ENCODE data around the gene CMTM8.

CMTM8 gene

DNA sequence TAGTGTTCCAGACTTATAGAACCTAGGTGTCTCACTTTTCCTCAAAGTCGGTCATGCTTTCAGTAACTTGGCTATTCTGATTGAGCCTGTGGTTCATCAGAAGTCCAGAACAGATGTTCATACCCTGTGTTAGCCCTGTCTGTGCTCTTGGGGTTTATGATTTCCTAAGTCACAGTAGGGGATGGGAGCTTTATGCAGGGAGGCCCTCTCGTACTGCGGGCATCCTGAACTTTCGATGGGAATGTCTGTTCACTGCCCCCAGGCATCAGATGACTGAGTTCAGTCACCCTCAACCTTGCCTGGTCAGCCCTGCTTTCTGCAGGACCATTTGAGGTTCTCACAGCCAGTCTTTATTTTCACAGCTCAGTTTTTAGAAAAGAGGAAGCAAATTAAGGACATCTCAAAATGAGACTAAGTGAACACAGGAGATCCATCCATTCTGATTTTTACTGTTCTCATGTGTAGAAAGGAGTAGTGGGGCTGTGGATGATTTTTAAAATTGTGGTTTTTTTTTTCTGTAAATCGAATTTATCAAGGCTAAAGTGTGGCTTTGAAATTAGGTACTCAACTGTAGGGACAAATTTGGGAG, 71.3 kb downstream of the CMTM8 start:
- no peak for FAIRE-seq

DNA sequence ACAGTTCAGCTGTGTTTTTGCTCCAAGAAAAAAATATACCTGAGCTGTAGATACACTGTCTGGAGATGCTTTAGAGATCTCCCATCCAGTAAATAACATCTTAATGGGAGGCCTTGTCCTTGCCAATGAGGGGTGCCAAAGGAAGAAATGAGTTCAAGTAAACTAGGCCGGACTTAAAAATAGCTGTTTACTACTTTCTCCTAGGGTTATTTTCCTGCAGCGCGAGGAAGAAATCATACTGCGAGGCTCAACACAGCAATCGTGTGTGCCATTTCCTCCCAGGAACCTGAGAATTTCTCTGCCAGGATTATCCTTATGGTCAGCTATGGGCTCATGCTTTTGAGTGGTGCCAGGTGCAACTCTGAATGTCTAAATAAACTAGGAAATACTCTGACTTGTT, 71.9 kb downstream of the CMTM8 start:
- no peak for FAIRE-seq

DNA sequence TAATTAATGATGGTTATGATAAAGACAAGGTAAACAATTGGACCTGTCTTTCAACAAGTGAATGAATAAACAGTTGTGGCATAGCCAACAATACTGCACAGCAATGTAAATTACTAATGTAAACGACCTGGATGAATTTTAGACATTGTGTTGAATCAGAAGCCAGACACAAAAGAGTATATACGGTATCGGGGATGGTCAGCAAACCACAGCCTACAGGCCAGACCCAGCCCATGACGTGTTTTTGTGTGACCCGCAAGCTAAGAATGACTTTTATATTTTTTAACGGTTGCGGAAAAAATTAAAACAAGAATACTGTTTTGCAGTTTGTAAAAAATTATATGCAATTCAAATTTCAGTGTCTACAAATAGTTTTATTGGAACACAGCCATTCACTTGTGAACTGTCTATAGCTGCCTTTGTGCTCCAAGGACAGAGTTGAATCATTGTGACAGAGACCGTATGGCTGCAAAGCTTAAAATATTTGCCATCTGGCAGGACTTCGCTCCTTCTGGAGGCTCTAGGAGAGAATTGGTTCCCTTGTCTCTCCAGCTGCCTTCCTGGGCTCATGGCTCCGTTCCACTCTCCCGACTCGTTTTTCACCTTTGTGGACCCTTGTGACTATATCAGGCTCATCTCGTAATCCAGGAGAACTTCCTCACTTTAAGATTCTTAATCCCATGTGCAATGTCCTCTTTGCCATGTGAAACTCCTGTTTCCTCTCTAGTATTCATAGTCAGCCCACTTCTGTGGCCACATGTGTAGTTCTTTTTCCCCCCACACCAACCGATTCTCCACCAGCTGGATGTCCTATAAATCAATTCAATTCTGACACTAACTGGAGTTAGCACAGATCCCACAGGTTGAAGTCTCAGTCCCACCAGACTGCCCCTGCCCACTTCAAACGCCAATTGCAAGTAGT, 72.7 kb downstream of the CMTM8 start:
- FAIRE-seq = no peak

DNA sequence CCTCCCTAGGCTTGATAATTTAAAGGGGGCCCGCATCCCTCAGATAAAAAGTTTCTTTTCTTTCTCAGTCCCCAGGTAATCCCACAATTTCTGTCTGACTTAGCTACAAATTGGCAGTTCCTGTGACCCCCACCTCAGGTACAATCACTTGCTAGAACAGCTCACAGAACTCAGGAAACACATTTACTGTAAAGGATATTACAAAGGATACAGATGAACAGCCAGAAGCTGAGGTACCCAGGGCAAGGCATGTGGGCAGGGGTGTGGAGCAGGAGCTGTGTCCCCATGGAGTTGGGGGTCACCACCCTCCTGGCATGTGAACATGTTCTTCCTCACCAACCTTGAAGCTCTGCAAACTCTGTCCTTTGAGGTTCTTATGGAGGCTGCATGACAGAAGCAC, 73.8 kb downstream of the CMTM8 start:
- no peak for FAIRE-seq

DNA sequence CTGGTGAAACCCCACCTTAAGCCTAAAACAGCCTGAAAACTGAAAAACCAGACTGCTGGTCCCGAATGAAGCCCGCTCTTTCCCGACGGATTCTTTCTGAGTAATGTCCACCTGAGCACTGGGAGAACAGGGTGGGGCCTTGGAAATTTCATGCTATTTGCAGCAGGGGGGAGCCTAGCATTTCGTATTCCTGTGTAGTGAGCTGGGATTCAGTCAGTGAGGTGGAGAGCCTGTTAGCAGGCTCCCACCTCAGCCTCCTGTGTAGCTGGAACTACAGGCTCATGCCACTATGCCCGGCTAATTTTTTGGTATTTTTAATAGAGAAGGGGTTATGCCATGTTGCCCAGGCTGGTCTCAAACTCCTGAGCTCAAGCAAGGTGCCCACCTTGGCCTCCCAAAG, 74.7 kb downstream of the CMTM8 start:
- no peak for FAIRE-seq

DNA sequence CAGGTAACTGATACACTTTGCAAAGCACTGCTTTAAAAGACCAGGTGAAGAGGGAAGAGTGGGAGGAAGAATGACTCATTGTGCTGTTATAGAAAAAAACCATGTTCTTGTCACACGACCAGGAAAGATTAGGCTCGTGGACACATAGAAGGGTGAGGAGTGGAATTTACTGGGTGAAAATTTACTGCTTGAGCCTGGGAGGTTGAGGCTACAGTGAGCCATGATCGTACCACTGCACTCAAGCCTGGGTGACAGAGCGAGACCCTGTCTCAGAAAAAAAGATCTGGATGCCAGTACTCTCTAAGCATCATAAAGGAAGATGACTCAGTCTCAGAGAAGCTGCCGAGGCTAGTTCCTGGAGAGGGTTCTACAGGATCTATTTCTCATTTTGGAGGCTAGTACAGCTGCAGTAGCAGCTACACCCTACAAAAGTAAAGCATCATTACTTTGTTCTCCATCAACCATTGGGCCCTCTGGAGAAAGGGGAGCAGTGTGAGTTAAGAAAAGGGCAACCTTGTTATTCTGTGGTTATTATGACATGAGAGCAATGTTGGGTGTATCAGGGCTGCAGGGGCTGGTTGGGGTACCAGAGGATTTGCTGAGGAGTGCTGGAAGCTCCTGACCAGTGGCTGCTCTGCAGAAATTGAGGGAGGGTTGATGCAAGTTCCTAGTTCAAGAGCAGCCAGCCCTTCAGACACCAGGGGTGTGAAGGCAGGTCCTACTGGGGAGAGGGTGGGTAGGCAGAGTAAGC, 75.4 kb downstream of the CMTM8 start:
- FAIRE-seq = peak; percentile 30

DNA sequence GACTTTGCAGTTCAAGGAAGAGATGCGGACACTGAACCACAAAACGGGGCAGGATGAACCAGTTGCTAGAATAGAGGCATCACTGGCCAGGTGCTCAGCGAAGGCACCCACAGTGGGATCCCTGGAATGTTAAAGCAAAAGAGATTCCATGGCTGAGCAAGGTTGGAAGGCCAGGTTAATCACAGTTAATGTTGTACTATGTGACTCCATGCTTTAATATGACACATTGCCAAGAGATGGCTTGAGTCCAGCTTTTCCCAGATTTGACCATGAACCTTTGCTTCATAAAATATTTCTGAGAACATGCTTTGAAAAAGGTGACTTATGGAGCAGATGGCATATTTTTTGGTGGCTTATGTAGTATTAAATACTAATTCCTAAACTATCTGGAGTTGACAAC, 77.0 kb downstream of the CMTM8 start:
- FAIRE-seq = no peak

DNA sequence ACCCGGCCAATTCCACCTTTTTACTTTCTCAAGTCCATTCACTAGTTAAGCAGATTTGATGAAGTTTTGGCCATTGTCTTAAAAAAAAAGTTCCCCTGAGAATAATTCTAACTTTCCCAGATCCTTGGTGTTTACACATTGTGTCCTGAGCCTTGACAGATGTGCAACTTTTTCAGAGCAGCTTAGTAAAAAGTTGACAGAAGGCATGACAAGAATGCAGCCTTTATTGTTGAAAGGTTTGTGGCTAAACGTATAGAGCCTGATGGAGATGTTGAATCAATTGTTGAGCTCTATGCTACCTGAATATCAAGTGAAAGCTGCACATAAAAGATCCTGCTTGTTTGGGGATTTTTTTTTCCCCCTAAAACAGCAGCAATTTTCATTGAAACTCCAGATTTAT, 77.8 kb downstream of the CMTM8 start:
- no peak for FAIRE-seq

DNA sequence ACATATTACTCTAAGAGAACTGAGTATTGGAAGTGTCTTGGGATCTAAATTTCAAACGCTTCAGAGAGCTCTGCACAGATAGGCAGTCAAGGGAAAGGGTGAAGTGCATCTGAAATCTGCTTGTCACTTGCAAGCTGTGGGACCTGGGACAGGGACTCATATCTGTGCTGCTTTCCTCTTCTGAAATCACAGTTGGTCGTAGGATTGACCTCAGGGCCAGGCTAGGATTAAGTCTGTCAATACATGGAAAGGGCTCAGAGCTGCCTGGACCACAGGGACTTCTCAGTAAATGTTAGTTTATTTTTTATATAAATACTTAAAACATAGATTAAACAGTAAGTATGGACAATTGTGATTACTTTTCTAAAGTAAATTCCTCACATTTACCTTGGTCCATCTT, 78.5 kb downstream of the CMTM8 start:
- FAIRE-seq = no peak

DNA sequence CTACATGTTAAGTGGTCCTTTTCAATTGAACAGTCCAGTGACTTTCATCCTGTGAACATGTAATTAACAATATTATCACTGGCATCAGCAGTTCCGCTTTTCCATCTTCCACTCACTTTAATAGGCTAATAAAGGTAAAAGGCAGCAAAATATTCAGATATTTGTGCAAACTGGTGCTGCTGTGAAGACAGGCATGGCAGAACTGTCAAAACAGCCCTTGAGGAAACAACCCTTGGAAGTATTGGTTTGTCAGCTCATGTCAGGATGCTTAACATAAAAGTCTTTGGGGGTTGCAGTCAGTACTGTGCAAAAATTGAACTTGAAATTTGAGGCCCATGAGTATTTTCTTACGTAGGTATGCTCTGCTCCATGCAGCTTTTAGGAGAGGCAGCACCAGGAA, 81.1 kb downstream of the CMTM8 start:
- peak; percentile 13 for FAIRE-seq

DNA sequence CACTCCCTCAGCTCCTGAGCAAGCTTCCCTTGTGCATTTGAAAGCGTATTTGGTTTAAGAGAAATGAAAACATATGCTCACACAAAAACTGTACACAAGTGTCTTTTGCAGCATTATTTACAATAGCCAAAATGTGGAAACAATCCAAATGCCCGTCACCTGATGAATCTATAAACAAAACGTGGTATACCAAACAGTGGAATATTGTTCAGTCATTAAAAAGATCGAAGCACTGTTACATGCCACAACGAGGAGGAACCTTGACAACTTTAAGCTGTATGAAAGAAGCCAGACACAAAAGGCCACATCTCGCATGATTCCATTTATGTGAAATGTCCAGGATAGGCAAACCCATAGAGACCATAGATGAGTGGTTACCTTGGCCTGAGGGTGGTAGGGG, 81.6 kb downstream of the CMTM8 start:
- no peak for FAIRE-seq

DNA sequence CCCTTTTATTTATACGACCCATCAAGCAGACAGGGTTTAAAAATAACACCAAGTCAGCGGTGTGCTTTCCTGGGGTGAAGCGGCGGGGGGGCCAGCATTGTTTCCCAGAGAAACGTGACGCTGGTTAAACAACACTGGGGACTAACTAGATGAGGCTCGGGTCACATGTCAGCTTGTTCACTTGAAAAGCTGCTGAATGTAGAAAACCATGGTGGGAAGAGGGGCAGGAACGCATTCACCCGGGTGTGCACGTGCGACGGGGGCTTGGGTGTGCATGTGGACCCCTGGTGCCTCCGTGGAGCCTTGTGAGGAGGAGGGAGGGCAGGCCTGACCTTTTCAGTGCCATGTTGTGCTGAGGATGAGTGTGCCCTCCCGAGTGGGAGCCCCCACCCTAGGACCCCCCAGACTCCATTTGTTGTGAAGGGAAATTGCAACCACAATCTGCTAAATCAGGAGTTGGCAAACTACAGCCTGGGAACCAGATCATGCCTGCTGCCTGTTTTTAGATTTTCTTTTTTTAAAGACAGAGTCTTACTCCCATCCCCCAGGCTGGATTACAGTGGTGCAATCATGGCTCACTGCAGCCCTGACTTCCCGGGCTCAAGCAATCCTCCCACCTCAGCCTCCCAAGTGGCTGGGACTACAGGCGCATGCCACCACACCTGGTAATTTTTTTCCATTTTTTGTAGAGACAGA, 82.8 kb downstream of the CMTM8 start:
- no peak for FAIRE-seq

DNA sequence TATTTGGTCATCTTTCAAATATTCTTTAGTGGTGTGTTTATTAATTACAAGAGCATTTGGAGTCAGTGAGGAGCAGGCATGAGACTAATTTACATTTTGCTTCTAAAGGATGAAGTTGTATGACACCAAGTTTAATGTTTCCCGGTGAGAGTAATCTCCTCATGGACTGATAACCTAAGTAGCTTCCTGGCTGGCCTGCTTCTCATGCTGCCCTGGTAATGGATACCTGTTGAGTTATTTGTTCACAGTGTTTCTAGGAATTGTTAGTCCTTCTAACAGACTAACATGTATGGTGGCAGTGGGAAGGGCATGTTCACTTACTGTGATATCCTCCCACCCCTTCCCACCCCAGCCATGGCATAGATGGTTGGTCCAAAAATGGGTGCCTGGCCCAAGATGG, 83.8 kb downstream of the CMTM8 start:
- no peak for FAIRE-seq

DNA sequence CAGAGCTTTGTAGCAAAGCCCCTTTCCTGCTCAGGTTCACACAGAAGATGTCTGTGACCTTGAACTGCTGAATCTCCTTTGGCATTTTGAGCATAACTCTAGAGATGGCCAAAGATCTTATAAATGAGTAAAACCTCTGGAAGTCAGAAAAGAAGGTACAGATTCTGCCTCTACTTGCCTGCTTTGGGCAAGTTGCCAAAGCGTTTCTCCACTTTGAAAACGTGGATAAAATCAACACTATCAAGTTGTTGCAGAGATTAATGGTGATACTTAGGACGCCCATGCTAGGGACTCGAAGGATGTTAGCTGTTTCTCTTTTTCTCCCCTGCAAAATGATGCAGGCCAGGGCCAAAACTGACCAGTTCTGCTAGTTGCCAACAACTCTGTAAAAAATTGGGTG, 85.1 kb downstream of the CMTM8 start:
- FAIRE-seq = no peak

DNA sequence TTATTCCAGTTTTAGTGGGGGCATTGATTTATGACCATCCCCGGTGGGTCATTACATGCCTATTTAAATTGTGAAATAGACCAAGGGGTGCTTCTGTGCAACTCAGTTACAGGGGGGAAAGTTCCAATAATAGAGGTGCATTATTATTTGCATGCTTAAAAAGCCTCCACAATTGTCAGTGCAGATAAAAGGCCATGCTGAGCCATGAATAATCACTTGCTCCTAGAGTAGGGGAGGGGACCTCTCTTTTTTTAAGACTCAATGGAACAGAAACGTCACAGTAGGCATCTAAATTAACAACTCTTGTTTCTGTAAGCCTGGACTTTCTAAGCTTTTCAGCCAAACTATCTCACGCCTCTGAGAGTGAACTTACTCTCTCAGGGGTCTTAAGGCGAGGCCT, 86.7 kb downstream of the CMTM8 start:
- FAIRE-seq = no peak

DNA sequence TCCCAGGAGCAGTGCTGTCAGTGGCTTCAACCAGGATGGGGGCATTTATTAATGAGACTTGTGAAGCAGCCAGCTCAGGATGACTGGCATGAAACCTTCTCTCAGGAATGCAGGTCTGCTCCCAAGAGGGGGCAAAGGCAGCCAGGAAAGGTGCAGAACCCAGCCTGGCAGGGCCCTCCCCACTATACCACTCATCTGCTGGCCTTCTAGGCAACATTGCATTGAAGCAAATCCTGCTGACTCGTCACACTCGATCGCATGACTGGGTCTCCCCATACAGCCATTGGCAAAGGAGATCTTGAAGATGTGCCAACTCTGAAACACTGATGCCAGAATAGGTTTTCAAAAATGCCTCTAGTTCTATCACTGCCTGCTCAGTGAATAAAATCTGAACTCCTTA, 87.4 kb downstream of the CMTM8 start:
- peak; percentile 33 for FAIRE-seq

DNA sequence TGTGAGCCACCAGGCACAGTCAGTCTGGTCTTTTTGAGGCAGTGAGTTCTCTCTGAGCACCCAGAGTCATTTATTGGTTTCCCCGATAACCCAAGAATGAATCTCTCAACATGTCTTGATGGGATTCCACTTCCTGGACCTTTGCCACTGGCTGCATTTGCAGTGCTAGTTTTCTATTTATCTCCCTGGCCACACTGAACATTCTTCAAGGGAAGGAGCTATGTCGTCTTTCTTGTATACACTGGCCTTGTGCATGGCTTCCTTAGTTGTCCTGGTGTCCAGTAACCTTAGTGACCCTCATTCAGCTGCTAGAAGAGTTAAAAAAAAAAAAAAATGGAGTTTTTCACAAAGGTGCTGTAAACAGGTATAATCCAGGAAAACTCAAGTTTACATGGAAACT, 88.3 kb downstream of the CMTM8 start:
- FAIRE-seq = no peak

DNA sequence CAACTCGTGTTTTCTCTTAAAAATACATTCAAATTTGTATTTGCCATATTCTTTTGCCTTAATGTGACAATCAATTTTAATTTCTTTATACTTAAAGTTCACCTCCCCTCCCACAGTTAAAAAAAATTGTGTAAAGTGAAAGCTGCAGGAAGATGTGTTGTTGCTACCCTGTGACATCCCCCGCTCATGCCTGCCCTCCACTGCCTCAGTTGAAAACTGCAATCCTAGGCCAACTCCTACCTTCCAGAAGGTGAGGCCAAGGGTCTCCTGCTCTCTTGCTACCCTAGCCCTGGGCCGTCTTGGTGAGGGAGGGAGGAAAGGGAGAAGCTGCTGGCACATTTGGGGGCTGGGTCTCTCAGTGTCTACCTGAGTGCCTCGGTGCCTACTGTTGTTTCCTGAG, 96.2 kb downstream of the CMTM8 start:
- no peak for FAIRE-seq

DNA sequence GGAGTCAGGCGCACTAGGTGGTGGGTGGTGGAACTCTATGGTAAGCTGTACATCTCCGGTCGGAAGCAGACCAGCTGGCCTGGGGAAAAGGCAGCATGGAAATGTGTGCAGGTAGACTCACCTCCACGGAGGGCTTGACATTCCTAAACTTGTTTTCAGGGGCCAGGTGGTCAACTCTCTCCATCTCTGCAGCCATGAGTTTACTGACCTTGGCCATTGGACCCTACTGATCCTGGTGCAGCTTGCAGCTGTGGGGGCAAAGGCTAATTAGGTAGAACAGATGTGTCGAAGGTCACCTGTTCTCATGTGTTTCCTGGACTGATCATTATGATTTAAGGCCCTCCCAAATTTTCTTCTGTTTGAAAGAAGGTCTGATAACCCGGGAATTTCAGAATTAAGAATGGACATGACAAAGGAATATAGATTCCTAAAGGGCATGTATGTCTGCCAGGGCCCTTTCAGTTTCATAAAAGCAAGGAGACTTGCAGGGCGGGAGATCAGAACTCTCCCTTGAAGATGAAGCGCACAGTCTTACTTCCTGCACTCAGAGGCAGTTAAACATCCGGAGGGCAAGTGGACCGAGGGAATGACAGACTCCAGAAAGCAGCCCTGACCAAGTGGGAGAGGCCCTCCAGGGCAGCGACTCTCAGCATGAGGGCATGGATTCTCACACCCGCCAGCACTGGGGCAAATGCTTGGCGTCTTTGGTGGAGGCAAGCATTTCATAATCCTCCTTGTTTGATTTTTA, 97.1 kb downstream of the CMTM8 start:
- FAIRE-seq = no peak

DNA sequence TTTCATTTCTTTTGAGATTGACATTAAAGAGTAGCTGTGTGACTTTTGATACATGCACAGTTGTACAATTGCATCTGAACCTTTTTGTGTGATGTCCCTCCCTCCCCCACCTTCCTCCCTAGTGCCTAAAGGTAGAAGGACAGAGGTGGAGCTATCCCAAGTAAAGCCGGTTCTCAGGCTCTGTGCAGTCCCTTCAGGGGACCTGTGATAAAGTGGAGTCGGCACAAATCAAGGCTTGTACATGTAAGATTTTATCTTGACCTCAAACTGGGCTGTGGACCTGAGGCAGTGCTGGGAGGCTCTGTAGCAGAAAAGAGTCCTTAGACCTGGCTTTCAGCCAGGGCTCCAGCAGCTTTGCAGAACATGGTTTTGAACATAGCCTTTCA, 97.6 kb downstream of the CMTM8 start:
- no peak for FAIRE-seq

DNA sequence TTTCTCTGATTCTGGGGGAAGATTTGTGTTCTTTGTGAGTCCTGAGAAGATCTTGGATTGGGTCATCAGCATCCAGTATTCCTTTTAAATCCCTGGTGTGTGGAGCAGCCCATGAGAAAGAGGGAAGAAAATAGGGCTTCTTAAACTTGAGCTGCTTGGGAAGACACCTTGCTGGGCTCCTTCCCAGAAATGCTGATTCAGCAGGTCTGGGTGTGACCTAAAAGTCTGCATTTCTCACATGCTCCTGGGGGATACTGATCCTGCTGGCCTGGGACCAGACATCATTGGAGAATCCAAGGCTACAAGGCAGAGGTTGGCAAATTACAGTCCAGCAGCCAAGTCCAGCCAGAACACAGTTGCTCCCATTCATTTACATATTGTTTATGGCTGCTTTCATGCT, 99.0 kb downstream of the CMTM8 start:
- FAIRE-seq = no peak

DNA sequence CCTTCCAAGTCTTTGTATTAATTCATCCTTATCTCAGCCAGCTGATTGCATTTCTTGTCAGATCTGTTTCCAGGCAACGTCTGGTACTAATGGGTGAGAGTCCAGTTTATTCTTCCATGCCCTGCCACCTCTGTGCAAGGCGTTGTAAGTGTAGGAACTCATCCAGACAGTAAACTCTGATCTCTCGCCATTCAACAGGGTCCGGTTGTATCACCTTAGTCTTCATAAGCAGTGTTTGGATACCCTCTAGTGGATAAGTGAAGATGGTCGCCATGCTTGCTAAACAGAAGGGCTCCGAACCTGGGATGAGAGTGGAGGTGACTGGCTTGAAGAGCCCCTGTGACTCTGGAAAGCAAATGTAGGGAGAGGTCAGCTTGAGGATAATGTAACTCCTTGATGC, 101.6 kb downstream of the CMTM8 start:
- peak; percentile 64 for FAIRE-seq

All from islet of Langerhans (tissue), 1 donor.